CD4-positive, alpha-beta T cell treated with Interferon alpha-2 for 1 hour (primary cell): Measurements from ENCODE around the gene ZNF136.

Experiments used
- DNase-seq, 2 donors: peaks; one replicate each; pipeline ENCODE4 v3.0.0-alpha.2; 2020 to 2022

Gene ZNF136

GRCh38 chr19:12162882-12163806, at the start of gene ZNF136:
Gene ZNF136, plus strand, starts transcription at chr19:12163096. Its CDS starts 108 bp downstream, at chr19:12163204.
- DNase-seq: peak; percentile 93 to 95

- DNase-seq: no peak
Measured at GRCh38 chr19:12113121-12113520, 49.8 kb upstream of the ZNF136 start.

- no peak for DNase-seq
Measured at GRCh38 chr19:12117201-12117970, 45.5 kb upstream of the ZNF136 start.

GRCh38 chr19:12126707-12127106, 36.2 kb upstream of the ZNF136 start:
- DNase-seq: peak in 1 of 2 donors; percentile 32

- no peak for DNase-seq
Measured at GRCh38 chr19:12133069-12133468, 29.8 kb upstream of the ZNF136 start.

- peak; percentile 22 to 57 for DNase-seq
Measured at GRCh38 chr19:12137221-12137940, 25.5 kb upstream of the ZNF136 start.

GRCh38 chr19:12139269-12139668, 23.6 kb upstream of the ZNF136 start:
- DNase-seq: no peak

GRCh38 chr19:12139885-12140544, 22.9 kb upstream of the ZNF136 start, which contains the start of gene ZNF20:
Gene ZNF20, minus strand, starts transcription at chr19:12140350. Its CDS starts 168 bp downstream, at chr19:12140182.
- DNase-seq: peak; percentile 89 to 92

- peak; percentile 82 to 88 for DNase-seq
Measured at GRCh38 chr19:12140545-12141404, 22.1 kb upstream of the ZNF136 start.

- DNase-seq: no peak
Measured at GRCh38 chr19:12141405-12141736, 21.5 kb upstream of the ZNF136 start.

- no peak for DNase-seq
Measured at GRCh38 chr19:12145348-12145747, 17.5 kb upstream of the ZNF136 start.

GRCh38 chr19:12155324-12155860, 7.5 kb upstream of the ZNF136 start:
- DNase-seq: no peak

GRCh38 chr19:12156223-12157058, 6.5 kb upstream of the ZNF136 start, which contains the start of gene ZNF625:
Gene ZNF625, minus strand, starts transcription at chr19:12156734. Its CDS starts 176 bp downstream, at chr19:12156558.
- peak in 1 of 2 donors; percentile 24 for DNase-seq

GRCh38 chr19:12159773-12160414, 3.0 kb upstream of the ZNF136 start:
- DNase-seq: no peak

- DNase-seq: no peak
Measured at GRCh38 chr19:12162513-12162881, 399 bp upstream of the ZNF136 start.

- DNase-seq: no peak
Measured at GRCh38 chr19:12163826-12164225, 930 bp downstream of the ZNF136 start.

- no peak for DNase-seq
Measured at GRCh38 chr19:12166626-12167025, 3.7 kb downstream of the ZNF136 start.

GRCh38 chr19:12180377-12180776, 17.5 kb downstream of the ZNF136 start:
- DNase-seq: no peak

- no peak for DNase-seq
Measured at GRCh38 chr19:12187625-12188024, 24.7 kb downstream of the ZNF136 start.
